SK-N-SH treated with all-trans-retinoic acid at 6 μM for 48 hours (cell line): ENCODE results near the gene OSBPL2.

ENCODE experiments used
- ATAC-seq: fragments of 200-7000 bp; cut with Tn5 transposase; 3 replicates; pipeline ENCODE4 v1.9.1; 2020; ENCODE audit warnings: mild to moderate bottlenecking, moderate library complexity
- ARNTL ChIP-seq: fragments of 450-650 bp; formaldehyde crosslinking; IDR thresholded peaks from 2 replicates; pipeline ENCODE4 v1.5.0; 2020; ENCODE audit warnings: low read depth, mild to moderate bottlenecking, moderate library complexity, borderline replicate concordance
- CSDC2 ChIP-seq: fragments of 250-450 bp; sonication (Bioruptor Pico); IDR thresholded peaks from 2 replicates; pipeline ENCODE4 v1.5.0; 2020; ENCODE audit warnings: mild to moderate bottlenecking, moderate library complexity
- ISL1 ChIP-seq: fragments of 250-450 bp; sonication (Bioruptor Pico); IDR thresholded peaks from 2 replicates; pipeline ENCODE4 v2.1.2; 2022; ENCODE audit warnings: mild to moderate bottlenecking, moderate library complexity
- OSR1 ChIP-seq: fragments of 250-450 bp; sonication (Bioruptor Pico); IDR thresholded peaks from 2 replicates; pipeline ENCODE4 v1.8.0; 2022; ENCODE audit warnings: moderate library complexity, mild to moderate bottlenecking, inconsistent platforms
- PATZ1 ChIP-seq: fragments of 250-450 bp; sonication (Bioruptor Pico); IDR thresholded peaks from 2 replicates; pipeline ENCODE4 v1.8.0; 2020; ENCODE audit warnings: mild to moderate bottlenecking, moderate library complexity, borderline replicate concordance
- POU6F1 ChIP-seq: fragments of 250-450 bp; sonication (Bioruptor Pico); IDR thresholded peaks from 2 replicates; pipeline ENCODE4 v1.8.0; 2021; ENCODE audit warnings: low read depth, mild to moderate bottlenecking, moderate library complexity, borderline replicate concordance
- PPARA ChIP-seq: fragments of 250-450 bp; sonication (Bioruptor Pico); IDR thresholded peaks from 2 replicates; pipeline ENCODE4 v1.5.0; 2020; ENCODE audit warnings: mild to moderate bottlenecking, borderline replicate concordance
- SNAI2 ChIP-seq: fragments of 250-450 bp; sonication (Bioruptor Pico); IDR thresholded peaks from 2 replicates; pipeline ENCODE4 v1.5.0; 2020; ENCODE audit warnings: mild to moderate bottlenecking, moderate library complexity
- TCF4 ChIP-seq: fragments of 250-450 bp; sonication (Bioruptor Pico); IDR thresholded peaks from 2 replicates; pipeline ENCODE4 v1.8.0; 2021; ENCODE audit warnings: mild to moderate bottlenecking, moderate library complexity, borderline replicate concordance
- TOX ChIP-seq: fragments of 250-450 bp; sonication (Bioruptor Pico); IDR thresholded peaks from 2 replicates; pipeline ENCODE4 v1.8.0; 2021; ENCODE audit warnings: mild to moderate bottlenecking, moderate library complexity, borderline replicate concordance
- TSHZ2 ChIP-seq: fragments of 250-450 bp; sonication (Bioruptor Pico); IDR thresholded peaks from 2 replicates; pipeline ENCODE4 v1.5.0; 2020; ENCODE audit warnings: mild to moderate bottlenecking, moderate library complexity
- ZC3H10 ChIP-seq: fragments of 250-450 bp; sonication (Bioruptor Pico); IDR thresholded peaks from 2 replicates; pipeline ENCODE4 v1.5.1; 2021; ENCODE audit warnings: mild to moderate bottlenecking, moderate library complexity
- ZFP3 ChIP-seq: fragments of 250-450 bp; sonication (Bioruptor Pico); IDR thresholded peaks from 2 replicates; pipeline ENCODE4 v1.5.0; 2020; ENCODE audit warnings: mild to moderate bottlenecking, moderate library complexity
- ZFP30 ChIP-seq: fragments of 450-650 bp; formaldehyde crosslinking; IDR thresholded peaks from 2 replicates; pipeline ENCODE4 v1.5.0; 2022; ENCODE audit warnings: mild to moderate bottlenecking, moderate library complexity
- ZNF565 ChIP-seq: fragments of 450-650 bp; formaldehyde crosslinking; conservative IDR thresholded peaks from 2 replicates; pipeline ENCODE4 v1.5.0; 2020; ENCODE audit warnings: low read depth, mild to moderate bottlenecking, moderate library complexity
- ZNF70 ChIP-seq: fragments of 450-650 bp; formaldehyde crosslinking; IDR thresholded peaks from 2 replicates; pipeline ENCODE4 v1.5.0; 2020; ENCODE audit warnings: mild to moderate bottlenecking, moderate library complexity

The OSBPL2 gene

GRCh38 chr20:62266851-62267250 lies 28.5 kb downstream of the OSBPL2 start:
- ATAC-seq: no peak
- no peak for TF ChIP-seq PPARA (CRISPR knock-in tag)
- no peak for TF ChIP-seq OSR1
- TF ChIP-seq ZFP30 (CRISPR knock-in tag): no peak
- TF ChIP-seq ZNF70: no peak
- no peak for TF ChIP-seq POU6F1 (CRISPR knock-in tag)
- TF ChIP-seq TCF4 (CRISPR knock-in tag): no peak
- TF ChIP-seq ZFP3 (CRISPR knock-in tag): no peak
- no peak for TF ChIP-seq TOX (CRISPR knock-in tag)
- TF ChIP-seq ISL1 (CRISPR knock-in tag): no peak
- no peak for TF ChIP-seq PATZ1 (CRISPR knock-in tag)
- TF ChIP-seq ARNTL (CRISPR knock-in tag): no peak

DNA sequence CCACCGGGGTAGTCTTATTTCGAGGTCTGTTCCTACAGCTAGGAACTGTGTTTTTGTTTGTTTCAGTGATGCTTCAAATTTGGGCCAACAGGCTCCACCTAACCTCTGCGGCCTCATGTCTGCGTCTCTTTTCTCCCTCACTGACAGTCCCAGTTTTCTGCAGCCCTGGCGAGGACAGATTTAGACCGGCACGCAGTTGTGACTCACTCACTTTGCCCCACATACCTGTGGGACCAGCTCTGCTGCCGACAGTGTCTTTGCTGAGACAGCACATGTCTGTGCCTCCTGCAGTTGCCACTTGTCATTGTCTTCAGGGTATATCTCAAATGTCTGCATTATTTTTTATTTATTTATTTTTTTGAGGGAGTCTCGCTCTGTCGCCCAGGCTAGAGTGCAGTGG lies 29.2 kb downstream of the OSBPL2 start:
- ATAC-seq: no peak
- no peak for TF ChIP-seq POU6F1 (CRISPR knock-in tag)
- no peak for TF ChIP-seq ZC3H10 (CRISPR knock-in tag)
- TF ChIP-seq TSHZ2 (CRISPR knock-in tag): no peak
- no peak for TF ChIP-seq PATZ1 (CRISPR knock-in tag)
- TF ChIP-seq TOX (CRISPR knock-in tag): no peak
- TF ChIP-seq ISL1 (CRISPR knock-in tag): no peak
- TF ChIP-seq CSDC2 (CRISPR knock-in tag): no peak
- TF ChIP-seq, all 23 proteins: peak for 0

GRCh38 chr20:62268228-62268900 lies 30.0 kb downstream of the OSBPL2 start:
- TF ChIP-seq ISL1 (CRISPR knock-in tag) (no peak), ZC3H10 (CRISPR knock-in tag) (no peak)
- ATAC-seq: no peak

DNA sequence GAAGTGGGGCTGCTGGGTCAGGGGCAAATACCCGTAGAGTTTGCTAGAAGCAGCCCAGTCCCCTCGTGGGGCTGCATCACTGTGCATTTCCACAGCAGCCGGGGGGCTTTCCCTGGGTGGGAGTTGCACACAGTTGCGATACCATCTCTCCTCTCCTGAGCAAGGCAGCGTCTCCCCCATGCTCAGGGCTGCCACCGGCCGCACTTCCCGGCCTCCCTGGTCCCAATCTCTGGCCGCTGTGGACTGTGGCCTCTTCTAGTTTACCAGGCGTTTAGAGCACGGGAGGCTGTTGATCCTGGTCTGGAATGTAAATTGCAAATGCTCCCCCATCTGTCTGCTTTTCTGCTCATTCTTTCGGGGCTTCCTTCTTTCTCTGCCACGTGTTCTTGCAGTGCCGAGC lies 31.1 kb downstream of the OSBPL2 start:
- ATAC-seq: no peak
- TF ChIP-seq ZC3H10 (CRISPR knock-in tag) (no peak), SNAI2 (CRISPR knock-in tag) (no peak), ZNF565 (no peak), ZFP30 (CRISPR knock-in tag) (no peak)
